AG09319 (cell line): ENCODE data around the gene INTS11.
"Not testable (repeated sequence)": the region's sequence is repeated elsewhere in the genome, so short reads cannot be mapped to it uniquely, and the experiment has no call there.

ENCODE experiments used
- DNase-seq: peaks from one replicate; pipeline ENCODE4 v3.0.0-alpha.2; 2010; ENCODE audit warnings: low read depth; ENCODE audit errors: extremely low read depth
- CTCF ChIP-seq: IDR thresholded peaks from 2 replicates; pipeline ENCODE4 v1.5.1; 2011; ENCODE audit warnings: low read depth, mild to moderate bottlenecking, inconsistent platforms, low read length, moderate library complexity

INTS11 gene

GRCh38 chr1:1322418-1322817 lies 2.0 kb downstream of the INTS11 start:
- no peak for TF ChIP-seq CTCF
- no peak for DNase-seq

- DNase-seq, result no peak
- TF ChIP-seq CTCF, result no peak
These were observed 3.0 kb downstream of the INTS11 start for GRCh38 chr1:1321477-1321876.

- no peak for TF ChIP-seq CTCF
- DNase-seq, result no peak
These were observed 3.6 kb downstream of the INTS11 start for GRCh38 chr1:1320666-1321448.

GRCh38 chr1:1319646-1319941 lies 4.9 kb downstream of the INTS11 start:
- no peak for DNase-seq

GRCh38 chr1:1318777-1319645 lies 5.4 kb downstream of the INTS11 start:
- no peak for TF ChIP-seq CTCF

More at GRCh38 chr1:1319646-1319941, 4.9 kb downstream of the INTS11 start:
- no peak for TF ChIP-seq CTCF

GRCh38 chr1:1318131-1318652 lies 6.3 kb downstream of the INTS11 start:
- DNase-seq, result peak; percentile 89
- TF ChIP-seq CTCF, result no peak

More at GRCh38 chr1:1318777-1319645, 5.4 kb downstream of the INTS11 start:
- DNase-seq, result no peak

- TF ChIP-seq CTCF, result no peak
- DNase-seq, result no peak
These were observed 7.0 kb downstream of the INTS11 start for GRCh38 chr1:1317420-1317819.

- not testable (repeated sequence) for DNase-seq
These were observed 8.3 kb downstream of the INTS11 start for GRCh38 chr1:1316199-1316598.
